OCI-LY1 (cell line): ENCODE data around the gene HIBADH.
"Not testable (repeated sequence)": the region's sequence is repeated elsewhere in the genome, so short reads cannot be mapped to it uniquely, and the experiment has no call there.

Experiments
- H2AFZ ChIP-seq: fragments of 200-600 bp; sonication (generic), shearing (Covaris generic); 2 replicates; pipeline ENCODE4 v1.6.0; 2014; ENCODE audit warnings: antibody characterized with exemption, mild to moderate bottlenecking, low read length
- H3F3A ChIP-seq: fragments of 200-600 bp; sonication (generic), shearing (Covaris generic); 2 replicates; pipeline ENCODE4 v1.6.0; 2014; ENCODE audit warnings: mild to moderate bottlenecking, antibody characterized with exemption, low read length, moderate library complexity; ENCODE audit not compliant: insufficient read depth
- H3K27ac ChIP-seq: fragments of 200-600 bp; sonication (generic); 2 replicates; pipeline ENCODE4 v1.5.1; 2014; ENCODE audit warnings: low read length, mixed run types, mild to moderate bottlenecking, low read depth; ENCODE audit not compliant: poor library complexity, severe bottlenecking
- H3K27me3 ChIP-seq: fragments of 200-600 bp; sonication (generic); 2 replicates; pipeline ENCODE4 v1.6.0; 2014; ENCODE audit warnings: antibody characterized with exemption, mild to moderate bottlenecking, low read length, moderate library complexity; ENCODE audit not compliant: insufficient read depth
- H3K36me3 ChIP-seq: fragments of 200-600 bp; sonication (generic); 2 replicates; pipeline ENCODE4 v1.6.1; 2014; ENCODE audit warnings: mild to moderate bottlenecking, antibody characterized with exemption, low read length, moderate library complexity, mixed read lengths; ENCODE audit not compliant: insufficient read depth
- H3K4me1 ChIP-seq: fragments of 200-600 bp; sonication (generic); 2 replicates; pipeline ENCODE4 v1.5.1; 2014; ENCODE audit warnings: mild to moderate bottlenecking, low read length, moderate library complexity; ENCODE audit not compliant: insufficient read depth, severe bottlenecking
- H3K4me2 ChIP-seq: fragments of 200-600 bp; sonication (generic), shearing (Covaris generic); 2 replicates; pipeline ENCODE4 v1.6.1; 2014; ENCODE audit warnings: low read length
- H3K4me3 ChIP-seq: fragments of 200-600 bp; sonication (generic); 2 replicates; pipeline ENCODE4 v1.5.1; 2014; ENCODE audit warnings: low read length, low read depth, mild to moderate bottlenecking, mixed read lengths; ENCODE audit not compliant: poor library complexity, severe bottlenecking
- H3K79me2 ChIP-seq: fragments of 200-600 bp; shearing (Covaris generic); 2 replicates; pipeline ENCODE4 v1.6.1; 2016; ENCODE audit warnings: mixed run types, low read length, mixed read lengths; ENCODE audit not compliant: insufficient read depth
- H3K9ac ChIP-seq: fragments of 200-600 bp; sonication (generic), shearing (Covaris generic); 2 replicates; pipeline ENCODE4 v1.6.1; 2014; ENCODE audit warnings: mild to moderate bottlenecking, low read length, mixed read lengths
- H3K9me2 ChIP-seq: fragments of 200-600 bp; sonication (generic), shearing (Covaris generic); 2 replicates; pipeline ENCODE4 v1.6.1; 2014; ENCODE audit warnings: low read depth, mild to moderate bottlenecking, low read length, mixed read lengths
- H3K9me3 ChIP-seq: fragments of 200-600 bp; shearing (Covaris generic); 2 replicates; pipeline ENCODE4 v1.6.1; 2014; ENCODE audit warnings: low read length, mixed read lengths
- H4K20me1 ChIP-seq: fragments of 200-600 bp; sonication (generic), shearing (Covaris generic); 2 replicates; pipeline ENCODE4 v1.6.0; 2016; ENCODE audit warnings: mild to moderate bottlenecking, low read length; ENCODE audit not compliant: insufficient read depth
- EZH2 ChIP-seq: fragments of 200-600 bp; sonication (generic), shearing (Covaris generic); IDR thresholded peaks from 2 replicates; pipeline ENCODE4 v1.8.0; 2017; ENCODE audit warnings: borderline replicate concordance, mixed run types, mild to moderate bottlenecking, antibody characterized with exemption, low read length, moderate library complexity, mixed read lengths
- TF ChIP-seq, protein P1 (sequence below): fragments of 200-600 bp; sonication (generic), shearing (Covaris generic); IDR thresholded peaks from 2 replicates; pipeline ENCODE4 v1.5.1; 2017; ENCODE audit warnings: mild to moderate bottlenecking, antibody characterized with exemption, low read length, moderate library complexity, mixed read lengths

Gene HIBADH

DNA sequence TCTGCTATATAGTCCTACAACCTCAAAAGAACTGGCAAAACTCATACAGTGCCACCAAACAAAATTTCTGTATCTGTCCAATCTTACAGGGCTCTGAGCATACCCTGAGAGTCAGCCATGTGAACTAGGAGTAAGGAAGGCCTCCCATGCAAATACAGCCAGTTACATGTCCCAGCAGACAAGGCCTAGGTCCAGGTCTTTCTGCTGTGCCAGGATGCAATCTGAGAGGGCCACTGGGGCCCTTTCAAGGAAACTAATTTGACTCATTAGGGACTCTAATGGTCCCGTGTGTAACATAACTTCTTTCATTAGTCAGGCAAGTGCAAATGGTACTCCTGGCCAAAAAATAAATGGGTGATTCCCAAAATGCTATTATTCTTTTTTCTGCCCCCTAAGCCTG lies 17.9 kb upstream of the HIBADH start:
- no peaks in the 10 kb centered on the region for H3K4me1 ChIP-seq
- no peaks in the 10 kb centered on the region for H3F3A ChIP-seq
- H3K27me3 ChIP-seq: no peaks in the 10 kb centered on the region
- no peak overlapping the region for H3K9ac ChIP-seq
- no peak overlapping the region for H3K4me2 ChIP-seq
- H3K79me2 ChIP-seq: no peaks in the 10 kb centered on the region
- peak overlapping the region; percentile 36; the same call in 1 of the 2 replicates for H2AFZ ChIP-seq
- no peaks in the 10 kb centered on the region for H3K9me3 ChIP-seq
- no peaks in the 10 kb centered on the region for H4K20me1 ChIP-seq
- H3K36me3 ChIP-seq: no peaks in the 10 kb centered on the region
- TF ChIP-seq EZH2: no peak
- TF ChIP-seq, protein P1, sequence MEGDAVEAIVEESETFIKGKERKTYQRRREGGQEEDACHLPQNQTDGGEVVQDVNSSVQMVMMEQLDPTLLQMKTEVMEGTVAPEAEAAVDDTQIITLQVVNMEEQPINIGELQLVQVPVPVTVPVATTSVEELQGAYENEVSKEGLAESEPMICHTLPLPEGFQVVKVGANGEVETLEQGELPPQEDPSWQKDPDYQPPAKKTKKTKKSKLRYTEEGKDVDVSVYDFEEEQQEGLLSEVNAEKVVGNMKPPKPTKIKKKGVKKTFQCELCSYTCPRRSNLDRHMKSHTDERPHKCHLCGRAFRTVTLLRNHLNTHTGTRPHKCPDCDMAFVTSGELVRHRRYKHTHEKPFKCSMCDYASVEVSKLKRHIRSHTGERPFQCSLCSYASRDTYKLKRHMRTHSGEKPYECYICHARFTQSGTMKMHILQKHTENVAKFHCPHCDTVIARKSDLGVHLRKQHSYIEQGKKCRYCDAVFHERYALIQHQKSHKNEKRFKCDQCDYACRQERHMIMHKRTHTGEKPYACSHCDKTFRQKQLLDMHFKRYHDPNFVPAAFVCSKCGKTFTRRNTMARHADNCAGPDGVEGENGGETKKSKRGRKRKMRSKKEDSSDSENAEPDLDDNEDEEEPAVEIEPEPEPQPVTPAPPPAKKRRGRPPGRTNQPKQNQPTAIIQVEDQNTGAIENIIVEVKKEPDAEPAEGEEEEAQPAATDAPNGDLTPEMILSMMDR: no peak
- H3K27ac ChIP-seq: no peak overlapping the region
- no peaks in the 10 kb centered on the region for H3K9me2 ChIP-seq
- H3K4me3 ChIP-seq: no peak overlapping the region

DNA sequence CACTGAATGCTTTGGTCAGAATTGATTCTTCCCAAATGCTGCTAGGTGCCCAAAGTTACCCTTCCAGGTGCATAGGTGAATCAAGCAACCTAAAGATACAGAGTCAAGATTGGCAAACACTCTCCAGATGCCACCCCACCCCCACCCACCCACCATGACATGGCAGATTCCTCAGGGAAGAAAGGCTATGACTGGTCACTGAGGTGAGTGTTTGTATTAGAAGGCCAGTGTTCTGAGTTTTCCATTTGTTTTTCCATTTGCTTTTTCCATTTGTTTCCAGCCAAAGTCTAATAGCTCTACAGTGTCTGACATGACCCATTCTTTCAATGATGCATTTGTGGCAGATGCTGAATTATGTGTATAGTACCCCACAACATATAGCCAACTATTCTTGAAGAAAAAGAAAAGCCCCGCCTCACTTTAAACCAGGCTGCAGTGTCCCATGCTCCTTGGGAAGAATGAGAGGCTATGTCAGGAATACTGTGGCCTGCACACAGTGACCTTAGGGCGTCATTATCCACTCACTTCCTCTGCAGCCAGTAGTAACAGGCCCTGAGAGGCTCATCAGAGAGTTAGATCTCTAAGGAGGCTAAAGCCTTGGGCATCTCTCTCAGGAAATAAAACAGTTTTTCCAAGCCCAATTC lies 16.1 kb upstream of the HIBADH start:
- H3K4me2 ChIP-seq: no peak overlapping the region
- no peak overlapping the region for H3K4me3 ChIP-seq
- H3K9ac ChIP-seq: no peak overlapping the region
- no peaks in the 10 kb centered on the region for H3K9me2 ChIP-seq
- TF ChIP-seq, protein P1: no peak
- TF ChIP-seq EZH2: no peak
- H3K27me3 ChIP-seq: no peaks in the 10 kb centered on the region
- H3K4me1 ChIP-seq: no peaks in the 10 kb centered on the region
- H4K20me1 ChIP-seq: no peaks in the 10 kb centered on the region
- no peaks in the 10 kb centered on the region for H3F3A ChIP-seq
- no peaks in the 10 kb centered on the region for H3K79me2 ChIP-seq
- no peaks in the 10 kb centered on the region for H3K36me3 ChIP-seq
- H3K27ac ChIP-seq: no peak overlapping the region
- no peak overlapping the region for H2AFZ ChIP-seq
- no peaks in the 10 kb centered on the region for H3K9me3 ChIP-seq

DNA sequence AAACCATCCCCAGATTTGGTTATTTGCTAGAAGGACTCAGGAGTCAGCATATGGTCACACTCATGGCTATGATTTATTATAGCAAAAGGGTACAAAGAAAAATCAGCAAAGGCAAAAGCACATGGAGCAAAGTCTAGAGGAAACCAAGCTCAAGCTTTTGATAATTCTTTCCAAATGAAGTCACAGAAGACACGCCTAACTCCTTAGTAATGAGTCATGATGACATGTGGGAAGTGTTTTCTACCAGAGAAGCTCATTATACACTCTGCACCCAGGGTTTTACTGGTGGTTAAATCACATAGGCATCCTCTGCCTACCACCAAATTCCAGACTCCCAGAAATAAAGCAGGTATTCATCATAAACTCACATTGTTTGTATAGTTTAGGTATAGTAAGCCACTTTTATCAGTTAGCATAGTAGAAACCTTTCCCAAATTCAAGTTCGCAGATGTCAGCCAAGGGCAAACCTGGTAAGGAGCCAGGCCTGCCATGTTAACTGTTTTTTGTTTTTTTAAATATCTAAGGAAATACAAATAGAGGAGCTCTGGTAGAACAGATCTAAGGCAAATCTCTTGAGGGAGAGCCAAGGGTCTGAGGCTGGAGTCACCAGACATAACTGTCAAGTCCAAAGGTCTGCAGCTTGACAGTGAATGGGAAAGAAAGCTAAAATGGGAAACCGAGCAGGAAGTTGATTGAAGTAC lies 15.4 kb upstream of the HIBADH start:
- TF ChIP-seq, protein P1: no peak
- TF ChIP-seq EZH2: no peak
- Histone ChIP-seq H3K79me2 (no peaks in the 10 kb centered on the region), H3K36me3 (no peaks in the 10 kb centered on the region), H3F3A (no peaks in the 10 kb centered on the region), H3K9me2 (no peaks in the 10 kb centered on the region), H4K20me1 (no peaks in the 10 kb centered on the region), H3K4me1 (no peaks in the 10 kb centered on the region), H3K27ac (no peak overlapping the region), H3K4me2 (no peak overlapping the region), H3K9ac (no peak overlapping the region), H3K9me3 (no peaks in the 10 kb centered on the region), H2AFZ (no peak overlapping the region), H3K4me3 (no peak overlapping the region), H3K27me3 (no peaks in the 10 kb centered on the region)

DNA sequence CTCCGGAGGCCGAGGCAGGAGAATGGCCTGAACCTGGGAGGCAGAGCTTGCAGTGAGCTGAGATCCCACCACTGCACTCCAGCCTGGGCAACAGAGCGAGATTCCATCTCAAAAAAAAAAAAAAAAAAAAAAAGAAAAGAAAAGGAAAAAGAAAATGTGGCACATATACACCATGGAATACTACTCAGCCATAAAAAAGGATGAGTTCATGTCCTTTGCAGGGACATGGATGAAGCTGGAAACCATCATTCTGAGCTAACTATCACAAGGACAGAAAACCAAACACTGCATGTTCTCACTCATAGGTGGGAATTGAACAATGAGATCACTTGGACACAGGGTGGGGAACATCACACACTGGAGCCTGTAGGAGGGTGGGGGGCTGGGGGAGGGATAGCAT lies 11.4 kb upstream of the HIBADH start:
- H3K4me1 ChIP-seq, H3K4me2 ChIP-seq, H2AFZ ChIP-seq, H3K9ac ChIP-seq, H3K9me2 ChIP-seq, H3K4me3 ChIP-seq, H3K79me2 ChIP-seq, H3K27me3 ChIP-seq, H4K20me1 ChIP-seq, H3F3A ChIP-seq, H3K27ac ChIP-seq, H3K36me3 ChIP-seq, H3K9me3 ChIP-seq: not testable (repeated sequence)
